Right hindlimb (tissue), 1 donor: ENCODE data around the gene ELF4.
A peak's percentile ranks its signal among the peaks of the same experiment; 100 is the strongest.
"Not testable (repeated sequence)": the region's sequence is repeated elsewhere in the genome, so short reads cannot be mapped to it uniquely, and the experiment has no call there.

Experiments
- DNase-seq: peaks from one replicate; pipeline ENCODE4 v3.0.0-alpha.2; 2018

The ELF4 gene

GRCh38 chrX:130110379-130111219 is at the start of gene ELF4:
Gene ELF4, minus strand, starts transcription at chrX:130110497. Its CDS starts 29,167 bp downstream, at chrX:130081330.
- DNase-seq, result peak; percentile 81

- DNase-seq, result no peak
Measured at GRCh38 chrX:130159776-130160175, 49.5 kb upstream of the ELF4 start.

GRCh38 chrX:130158311-130158710 is 48.0 kb upstream of the ELF4 start:
- no peak for DNase-seq

- DNase-seq, result no peak
Measured at GRCh38 chrX:130155564-130155963, 45.3 kb upstream of the ELF4 start.

- no peak for DNase-seq
Measured at GRCh38 chrX:130147631-130148030, 37.3 kb upstream of the ELF4 start.

- DNase-seq, result no peak
Measured at GRCh38 chrX:130145123-130145522, 34.8 kb upstream of the ELF4 start.

- no peak for DNase-seq
Measured at GRCh38 chrX:130144509-130144908, 34.2 kb upstream of the ELF4 start.

- DNase-seq, result no peak
Measured at GRCh38 chrX:130139474-130140201, 29.3 kb upstream of the ELF4 start.

- DNase-seq, result no peak
Measured at GRCh38 chrX:130136961-130137360, 26.7 kb upstream of the ELF4 start.

- DNase-seq, result no peak
Measured at GRCh38 chrX:130136496-130136895, 26.2 kb upstream of the ELF4 start.

- no peak for DNase-seq
Measured at GRCh38 chrX:130130990-130131389, 20.7 kb upstream of the ELF4 start.

- peak; percentile 32 for DNase-seq
Measured at GRCh38 chrX:130125091-130125874, 15.0 kb upstream of the ELF4 start.

GRCh38 chrX:130124577-130124976 is 14.3 kb upstream of the ELF4 start:
- no peak for DNase-seq

- DNase-seq, result no peak
Measured at GRCh38 chrX:130121505-130121800, 11.2 kb upstream of the ELF4 start.

- DNase-seq, result peak; percentile 85
Measured at GRCh38 chrX:130120746-130121504, 10.6 kb upstream of the ELF4 start.

- peak; percentile 50 for DNase-seq
Measured at GRCh38 chrX:130120321-130120731, 10.0 kb upstream of the ELF4 start.

GRCh38 chrX:130119312-130119898 is 9.1 kb upstream of the ELF4 start:
- DNase-seq, result peak; percentile 66

GRCh38 chrX:130118441-130119311 is 8.4 kb upstream of the ELF4 start:
- peak; percentile 86 for DNase-seq

- no peak for DNase-seq
Measured at GRCh38 chrX:130117166-130117565, 6.9 kb upstream of the ELF4 start.

- not testable (repeated sequence) for DNase-seq
Measured at GRCh38 chrX:130115119-130115885, 5.0 kb upstream of the ELF4 start.
